Tibial nerve (tissue), 4 donors: ENCODE results near the gene SLC4A3. TPM values are rescaled to one million over a fixed set of nuclear protein-coding genes. Genes with fewer than 3 reads are reported as not detected.

ENCODE experiments used
- DNase-seq, 2 donors: peaks; one replicate each; pipeline ENCODE4 v3.0.0-alpha.2; 2019; ENCODE audit warnings: low spot score in 2 of 2
- H3K27ac ChIP-seq, 4 donors: fragments of 200-600 bp; sonication (generic) in 3 of 4; one replicate each; pipeline ENCODE4 v1.5.1; 2017 to 2019; ENCODE audit warnings: mild to moderate bottlenecking in 1 of 4
- H3K27me3 ChIP-seq, 2 donors: fragments of 200-600 bp; sonication (generic) in 1 of 2; one replicate each; pipeline versions ENCODE4 v1.5.1 to v1.6.0; 2017 to 2019
- H3K36me3 ChIP-seq, 3 donors: fragments of 200-600 bp; sonication (generic); one replicate each; pipeline ENCODE4 v1.5.1; 2018 to 2019
- H3K4me1 ChIP-seq, 4 donors: fragments of 200-600 bp; sonication (generic) in 3 of 4; one replicate each; pipeline ENCODE4 v1.5.1; 2017 to 2019
- H3K4me3 ChIP-seq, 4 donors: fragments of 200-600 bp; sonication (generic) in 3 of 4; one replicate each; pipeline ENCODE4 v1.5.1; 2017 to 2019; ENCODE audit warnings: mild to moderate bottlenecking in 1 of 4, moderate library complexity in 1 of 4
- H3K9me3 ChIP-seq, 4 donors: fragments of 200-600 bp; sonication (generic) in 3 of 4; one replicate each; pipeline ENCODE4 v1.5.1; 2017 to 2019
- EP300 ChIP-seq, 2 donors: sonication (generic); formaldehyde crosslinking; IDR thresholded peaks; one replicate each; pipeline ENCODE4 v1.6.1; 2017; ENCODE audit warnings: antibody characterized with exemption in 2 of 2, mild to moderate bottlenecking in 1 of 2
- POLR2A ChIP-seq, 2 donors: fragments of 450-650 bp; IDR thresholded peaks; one replicate each; pipeline ENCODE4 v1.6.1; 2017; ENCODE audit warnings: antibody characterized with exemption in 2 of 2, mild to moderate bottlenecking in 2 of 2, moderate library complexity in 2 of 2
- WGBS, 2 donors: methylation state at CpG; one replicate each; pipeline ENCODE4 v1.1.5; 2018; 5-methylcytosine and 5-hydroxymethylcytosine counted together
- total RNA-seq, 4 donors: library from RNA; depleted of rRNA; stranded (reverse); fragments of >200 nt; gene quantifications; one replicate each; pipeline ENCODE4 v1.1.0, GENCODE V29; 2016
- TF ChIP-seq, protein P1 (sequence below), 5 experiments: fragments of 200-600 bp in 3 of 5; fragments of 450-650 bp in 2 of 5; sonication (generic) in 3 of 5; IDR thresholded peaks; one replicate each; pipeline ENCODE4 v1.5.1; 2016 to 2019; ENCODE audit warnings: antibody characterized with exemption in 5 of 5, mild to moderate bottlenecking in 3 of 5, moderate library complexity in 2 of 5

SLC4A3 gene
- total RNA-seq, 4 donors from 2014 or later = 1.3 to 5.1 (median 3.4) TPM

DNA sequence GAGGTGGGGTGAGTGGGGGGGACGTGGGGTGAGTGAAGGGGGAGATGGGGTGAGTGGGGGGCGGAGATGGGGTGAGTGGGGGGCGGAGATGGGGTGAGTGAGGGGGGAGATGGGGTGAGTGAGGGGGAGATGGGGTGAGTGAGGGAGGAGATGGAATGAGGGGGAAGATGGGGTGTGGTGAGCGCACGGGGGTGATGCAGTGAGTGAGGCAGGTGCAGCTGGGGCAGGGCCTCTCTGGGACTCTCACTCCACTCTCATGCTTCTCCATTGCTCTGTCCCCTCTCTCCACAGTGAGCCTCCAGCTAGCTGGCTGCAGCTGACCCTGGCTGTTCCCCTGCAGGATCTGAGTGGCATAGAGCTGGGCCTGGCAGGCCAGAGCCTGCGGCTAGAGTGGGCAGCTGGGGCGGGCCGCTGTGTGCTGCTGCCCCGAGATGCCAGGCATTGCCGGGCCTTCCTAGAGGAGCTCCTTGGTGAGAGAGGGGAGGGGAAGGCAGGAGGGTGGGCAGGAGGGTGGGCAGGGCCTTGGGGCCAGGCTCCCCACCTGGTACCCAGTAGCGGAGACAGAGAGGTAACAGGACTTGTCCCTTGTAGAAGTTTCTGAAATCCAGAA, 13.9 kb upstream of the SLC4A3 start:
- no peaks in the 10 kb centered on the region for H3K27me3 ChIP-seq
- no peak for TF ChIP-seq POLR2A (IDR thresholded peaks at IDR 0.05)
- TF ChIP-seq EP300 (IDR thresholded peaks at IDR 0.05) = no peak
- TF ChIP-seq, protein P1, sequence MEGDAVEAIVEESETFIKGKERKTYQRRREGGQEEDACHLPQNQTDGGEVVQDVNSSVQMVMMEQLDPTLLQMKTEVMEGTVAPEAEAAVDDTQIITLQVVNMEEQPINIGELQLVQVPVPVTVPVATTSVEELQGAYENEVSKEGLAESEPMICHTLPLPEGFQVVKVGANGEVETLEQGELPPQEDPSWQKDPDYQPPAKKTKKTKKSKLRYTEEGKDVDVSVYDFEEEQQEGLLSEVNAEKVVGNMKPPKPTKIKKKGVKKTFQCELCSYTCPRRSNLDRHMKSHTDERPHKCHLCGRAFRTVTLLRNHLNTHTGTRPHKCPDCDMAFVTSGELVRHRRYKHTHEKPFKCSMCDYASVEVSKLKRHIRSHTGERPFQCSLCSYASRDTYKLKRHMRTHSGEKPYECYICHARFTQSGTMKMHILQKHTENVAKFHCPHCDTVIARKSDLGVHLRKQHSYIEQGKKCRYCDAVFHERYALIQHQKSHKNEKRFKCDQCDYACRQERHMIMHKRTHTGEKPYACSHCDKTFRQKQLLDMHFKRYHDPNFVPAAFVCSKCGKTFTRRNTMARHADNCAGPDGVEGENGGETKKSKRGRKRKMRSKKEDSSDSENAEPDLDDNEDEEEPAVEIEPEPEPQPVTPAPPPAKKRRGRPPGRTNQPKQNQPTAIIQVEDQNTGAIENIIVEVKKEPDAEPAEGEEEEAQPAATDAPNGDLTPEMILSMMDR (IDR thresholded peaks at IDR 0.05) = no peak
- H3K27ac ChIP-seq = no peak overlapping the region
- 85 to 93% methylated on average over 10 to 11 of the region's 11 CpGs for WGBS, 2 donors
- H3K4me3 ChIP-seq = no peak overlapping the region
- DNase-seq = no peak
- H3K36me3 ChIP-seq = peaks cover 0 to 80% (median 0%) of the 10 kb centered on the region in 3 donors
- H3K9me3 ChIP-seq = no peaks in the 10 kb centered on the region
- peaks cover 0 to 11% (median 0%) of the 10 kb centered on the region in 4 donors for H3K4me1 ChIP-seq

DNA sequence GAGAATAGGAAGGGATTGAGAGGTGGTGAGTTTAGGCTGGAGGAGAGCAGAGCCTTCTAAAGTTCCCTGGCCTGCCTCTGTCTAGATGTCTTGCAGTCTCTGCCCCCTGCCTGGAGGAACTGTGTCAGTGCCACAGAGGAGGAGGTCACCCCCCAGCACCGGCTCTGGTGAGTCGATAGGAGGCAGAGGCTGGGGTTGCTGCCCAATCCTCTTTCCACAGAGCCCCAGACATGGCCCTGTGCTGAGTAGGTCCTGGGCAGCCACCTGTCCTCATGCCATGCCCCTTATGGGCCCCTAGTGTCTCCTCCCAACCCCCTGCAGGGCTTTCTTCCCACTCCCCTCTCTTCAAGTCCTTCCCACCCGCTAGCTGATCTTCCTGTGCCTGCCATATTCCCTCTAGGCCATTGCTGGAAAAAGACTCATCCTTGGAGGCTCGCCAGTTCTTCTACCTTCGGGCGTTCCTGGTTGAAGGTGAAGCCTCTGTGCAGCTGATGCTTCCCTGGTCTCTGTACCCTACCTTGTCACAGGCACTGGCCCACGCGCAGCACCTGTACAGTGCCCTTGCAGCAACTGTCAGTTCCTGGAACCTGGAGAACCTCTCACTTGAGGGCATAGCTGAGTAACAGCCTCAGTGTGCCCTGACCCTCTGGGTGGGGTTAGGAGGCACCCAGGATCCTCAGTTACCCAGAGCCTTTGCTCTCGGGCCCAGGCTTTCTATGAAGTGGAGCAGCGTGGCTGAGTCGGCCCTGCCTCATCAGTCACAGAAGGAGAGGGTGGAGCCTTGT, 13.2 kb upstream of the SLC4A3 start:
- no peak for DNase-seq
- H3K4me3 ChIP-seq = no peak overlapping the region
- TF ChIP-seq, protein P1 (IDR thresholded peaks at IDR 0.05) = no peak
- TF ChIP-seq EP300 (IDR thresholded peaks at IDR 0.05) (no peak), POLR2A (IDR thresholded peaks at IDR 0.05) (no peak)
- peaks cover 0 to 4% (median 0%) of the 10 kb centered on the region in 4 donors for H3K4me1 ChIP-seq
- no peaks in the 10 kb centered on the region for H3K27me3 ChIP-seq
- 91 to 96% methylated on average over 8 to 11 of the region's 11 CpGs for WGBS, 2 donors
- H3K27ac ChIP-seq = no peak overlapping the region
- no peaks in the 10 kb centered on the region for H3K9me3 ChIP-seq
- H3K36me3 ChIP-seq = peaks cover 0 to 73% (median 0%) of the 10 kb centered on the region in 3 donors

DNA sequence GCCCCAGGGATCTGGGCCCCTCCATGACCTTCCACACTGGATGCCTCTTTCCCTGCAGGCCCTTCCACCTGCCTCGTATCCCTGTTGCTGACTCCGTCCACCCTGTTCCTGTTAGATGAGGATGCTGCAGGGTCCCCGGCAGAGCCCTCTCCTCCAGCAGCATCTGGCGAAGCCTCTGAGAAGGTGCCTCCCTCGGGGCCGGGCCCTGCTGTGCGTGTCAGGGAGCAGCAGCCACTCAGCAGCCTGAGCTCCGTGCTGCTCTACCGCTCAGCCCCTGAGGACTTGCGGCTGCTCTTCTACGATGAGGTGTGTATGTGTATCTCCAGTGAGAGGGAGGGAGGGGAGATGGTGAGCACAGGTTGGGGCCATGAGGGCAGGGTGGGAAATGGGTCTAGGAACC, 12.4 kb upstream of the SLC4A3 start:
- H3K27me3 ChIP-seq = no peaks in the 10 kb centered on the region
- no peak for DNase-seq
- no peak overlapping the region for H3K27ac ChIP-seq
- H3K36me3 ChIP-seq = peaks cover 0 to 65% (median 0%) of the 10 kb centered on the region in 3 donors
- no peaks in the 10 kb centered on the region for H3K4me1 ChIP-seq
- H3K4me3 ChIP-seq = no peak overlapping the region
- TF ChIP-seq POLR2A (IDR thresholded peaks at IDR 0.05) (no peak), EP300 (IDR thresholded peaks at IDR 0.05) (no peak)
- TF ChIP-seq, protein P1 (IDR thresholded peaks at IDR 0.05) = no peak
- 83 to 94% methylated on average over 7 to 11 of the region's 11 CpGs for WGBS, 2 donors
- no peaks in the 10 kb centered on the region for H3K9me3 ChIP-seq

DNA sequence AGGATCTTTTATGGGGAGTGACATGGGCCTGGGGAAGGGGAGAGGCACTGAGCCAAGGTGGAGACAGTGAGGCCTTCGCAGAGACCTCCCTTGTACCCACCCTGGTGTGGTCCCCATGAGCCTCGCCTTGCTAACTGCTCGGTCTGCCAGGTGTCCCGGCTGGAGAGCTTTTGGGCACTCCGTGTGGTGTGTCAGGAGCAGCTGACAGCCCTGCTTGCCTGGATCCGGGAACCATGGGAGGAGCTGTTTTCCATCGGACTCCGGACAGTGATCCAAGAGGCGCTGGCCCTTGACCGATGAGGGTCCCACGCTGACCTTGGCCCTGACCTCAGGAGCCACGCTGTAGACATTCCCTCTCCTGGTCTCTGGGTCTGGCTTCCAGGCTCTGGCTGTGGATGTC, 11.5 kb upstream of the SLC4A3 start:
- Histone ChIP-seq H3K4me3 (no peak overlapping the region), H3K9me3 (no peaks in the 10 kb centered on the region), H3K27me3 (no peaks in the 10 kb centered on the region), H3K27ac (no peak overlapping the region), H3K36me3 (peaks cover 0 to 56% (median 0%) of the 10 kb centered on the region in 3 donors), H3K4me1 (no peaks in the 10 kb centered on the region)
- TF ChIP-seq POLR2A (IDR thresholded peaks at IDR 0.05) (no peak), EP300 (IDR thresholded peaks at IDR 0.05) (no peak)
- TF ChIP-seq, protein P1 (IDR thresholded peaks at IDR 0.05) = no peak
- WGBS, 2 donors = 90 to 94% methylated on average over 6 to 8 of the region's 12 CpGs
- no peak for DNase-seq

DNA sequence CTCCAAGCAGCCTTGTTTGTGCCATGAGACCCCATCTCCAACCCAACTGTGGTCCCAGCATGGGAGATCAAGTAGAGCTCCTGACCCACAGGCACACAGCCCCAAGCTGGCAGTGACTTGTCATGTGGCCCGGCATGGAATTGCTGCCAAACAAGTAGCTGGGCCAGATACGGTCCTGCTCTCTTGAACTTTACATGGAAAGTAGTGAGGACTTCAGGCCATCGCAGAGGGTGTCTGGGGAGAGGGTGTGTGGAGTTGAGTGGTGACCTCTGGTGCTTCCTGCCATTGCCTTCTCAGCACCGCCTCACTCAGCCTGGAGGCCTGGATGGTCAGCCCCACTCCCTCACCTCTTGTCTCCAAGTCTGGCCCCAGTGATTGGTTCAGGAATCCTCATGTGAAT, 10.9 kb upstream of the SLC4A3 start:
- no peak overlapping the region for H3K4me3 ChIP-seq
- H3K9me3 ChIP-seq = no peaks in the 10 kb centered on the region
- H3K36me3 ChIP-seq = peaks cover 0 to 50% (median 0%) of the 10 kb centered on the region in 3 donors
- H3K27me3 ChIP-seq = no peaks in the 10 kb centered on the region
- TF ChIP-seq, protein P1 (IDR thresholded peaks at IDR 0.05) = no peak
- TF ChIP-seq POLR2A (IDR thresholded peaks at IDR 0.05) = no peak
- no peak for TF ChIP-seq EP300 (IDR thresholded peaks at IDR 0.05)
- 68 to 69% methylated on average over 3 of the region's 4 CpGs for WGBS, 2 donors
- no peaks in the 10 kb centered on the region for H3K4me1 ChIP-seq
- H3K27ac ChIP-seq = no peak overlapping the region
- DNase-seq = no peak
